SK-N-SH treated with all-trans-retinoic acid at 6 μM for 48 hours (cell line): ENCODE measurements around the gene DMAC2.

Experiments
- ATAC-seq: fragments of 200-7000 bp; cut with Tn5 transposase; 3 replicates; pipeline ENCODE4 v1.9.1; 2020; ENCODE audit warnings: mild to moderate bottlenecking, moderate library complexity
- CREB5 ChIP-seq: fragments of 250-450 bp; sonication (Bioruptor Pico); IDR thresholded peaks from 2 replicates; pipeline ENCODE4 v1.5.1; 2020; ENCODE audit warnings: low read depth, mild to moderate bottlenecking, moderate library complexity
- CSDC2 ChIP-seq: fragments of 250-450 bp; sonication (Bioruptor Pico); IDR thresholded peaks from 2 replicates; pipeline ENCODE4 v1.5.0; 2020; ENCODE audit warnings: mild to moderate bottlenecking, moderate library complexity
- CSRNP3 ChIP-seq: fragments of 250-450 bp; sonication (Bioruptor Pico); IDR thresholded peaks from 2 replicates; pipeline ENCODE4 v1.5.1; 2021; ENCODE audit warnings: mild to moderate bottlenecking, moderate library complexity
- GLIS3 ChIP-seq: fragments of 250-450 bp; sonication (Bioruptor Pico); IDR thresholded peaks from 2 replicates; pipeline ENCODE4 v1.5.0; 2020; ENCODE audit warnings: mild to moderate bottlenecking, moderate library complexity
- ISL1 ChIP-seq: fragments of 250-450 bp; sonication (Bioruptor Pico); IDR thresholded peaks from 2 replicates; pipeline ENCODE4 v2.1.2; 2022; ENCODE audit warnings: mild to moderate bottlenecking, moderate library complexity
- OSR1 ChIP-seq: fragments of 250-450 bp; sonication (Bioruptor Pico); IDR thresholded peaks from 2 replicates; pipeline ENCODE4 v1.8.0; 2022; ENCODE audit warnings: moderate library complexity, mild to moderate bottlenecking, inconsistent platforms
- PATZ1 ChIP-seq: fragments of 250-450 bp; sonication (Bioruptor Pico); IDR thresholded peaks from 2 replicates; pipeline ENCODE4 v1.8.0; 2020; ENCODE audit warnings: mild to moderate bottlenecking, moderate library complexity, borderline replicate concordance
- POU6F1 ChIP-seq: fragments of 250-450 bp; sonication (Bioruptor Pico); IDR thresholded peaks from 2 replicates; pipeline ENCODE4 v1.8.0; 2021; ENCODE audit warnings: low read depth, mild to moderate bottlenecking, moderate library complexity, borderline replicate concordance
- PPARA ChIP-seq: fragments of 250-450 bp; sonication (Bioruptor Pico); IDR thresholded peaks from 2 replicates; pipeline ENCODE4 v1.5.0; 2020; ENCODE audit warnings: mild to moderate bottlenecking, borderline replicate concordance
- RARB ChIP-seq: fragments of 250-450 bp; sonication (Bioruptor Pico); IDR thresholded peaks from 2 replicates; pipeline ENCODE4 v1.8.0; 2021; ENCODE audit warnings: mild to moderate bottlenecking, moderate library complexity
- SNAI2 ChIP-seq: fragments of 250-450 bp; sonication (Bioruptor Pico); IDR thresholded peaks from 2 replicates; pipeline ENCODE4 v1.5.0; 2020; ENCODE audit warnings: mild to moderate bottlenecking, moderate library complexity
- TCF4 ChIP-seq: fragments of 250-450 bp; sonication (Bioruptor Pico); IDR thresholded peaks from 2 replicates; pipeline ENCODE4 v1.8.0; 2021; ENCODE audit warnings: mild to moderate bottlenecking, moderate library complexity, borderline replicate concordance
- TOX ChIP-seq: fragments of 250-450 bp; sonication (Bioruptor Pico); IDR thresholded peaks from 2 replicates; pipeline ENCODE4 v1.8.0; 2021; ENCODE audit warnings: mild to moderate bottlenecking, moderate library complexity, borderline replicate concordance
- TSHZ2 ChIP-seq: fragments of 250-450 bp; sonication (Bioruptor Pico); IDR thresholded peaks from 2 replicates; pipeline ENCODE4 v1.5.0; 2020; ENCODE audit warnings: mild to moderate bottlenecking, moderate library complexity
- ZC3H10 ChIP-seq: fragments of 250-450 bp; sonication (Bioruptor Pico); IDR thresholded peaks from 2 replicates; pipeline ENCODE4 v1.5.1; 2021; ENCODE audit warnings: mild to moderate bottlenecking, moderate library complexity
- ZFP30 ChIP-seq: fragments of 450-650 bp; formaldehyde crosslinking; IDR thresholded peaks from 2 replicates; pipeline ENCODE4 v1.5.0; 2022; ENCODE audit warnings: mild to moderate bottlenecking, moderate library complexity
- ZNF565 ChIP-seq: fragments of 450-650 bp; formaldehyde crosslinking; conservative IDR thresholded peaks from 2 replicates; pipeline ENCODE4 v1.5.0; 2020; ENCODE audit warnings: low read depth, mild to moderate bottlenecking, moderate library complexity
- ZNF70 ChIP-seq: fragments of 450-650 bp; formaldehyde crosslinking; IDR thresholded peaks from 2 replicates; pipeline ENCODE4 v1.5.0; 2020; ENCODE audit warnings: mild to moderate bottlenecking, moderate library complexity
- ZNF8 ChIP-seq: fragments of 450-650 bp; formaldehyde crosslinking; IDR thresholded peaks from 2 replicates; pipeline ENCODE4 v1.5.0; 2020; ENCODE audit warnings: mild to moderate bottlenecking, moderate library complexity

Gene DMAC2

GRCh38 chr19:41399525-41399924, 40.2 kb downstream of the DMAC2 start (continued):
- TF ChIP-seq PATZ1 (CRISPR knock-in tag): no peak

GRCh38 chr19:41399091-41399490, 40.6 kb downstream of the DMAC2 start:
- TF ChIP-seq CSDC2 (CRISPR knock-in tag) (no peak), TSHZ2 (CRISPR knock-in tag) (no peak), ZNF565 (CRISPR knock-in tag) (no peak), POU6F1 (no peak), ZFP30 (CRISPR knock-in tag) (no peak), PPARA (CRISPR knock-in tag) (no peak), PATZ1 (CRISPR knock-in tag) (no peak), TCF4 (CRISPR knock-in tag) (no peak)
- ATAC-seq: no peak

- no peak for ATAC-seq
- TF ChIP-seq TCF4 (CRISPR knock-in tag): no peak
- no peak for TF ChIP-seq SNAI2 (CRISPR knock-in tag)
- TF ChIP-seq POU6F1: no peak
- TF ChIP-seq CREB5 (CRISPR knock-in tag): no peak
- no peak for TF ChIP-seq ZNF8 (CRISPR knock-in tag)
- TF ChIP-seq ZC3H10 (CRISPR knock-in tag): no peak
- no peak for TF ChIP-seq ZFP30 (CRISPR knock-in tag)
- TF ChIP-seq CSRNP3 (CRISPR knock-in tag): no peak
- no peak for TF ChIP-seq RARB
- no peak for TF ChIP-seq GLIS3 (CRISPR knock-in tag)
- no peak for TF ChIP-seq PPARA (CRISPR knock-in tag)
- no peak for TF ChIP-seq ISL1 (CRISPR knock-in tag)
- TF ChIP-seq ZNF565 (CRISPR knock-in tag): no peak
- no peak for TF ChIP-seq OSR1 (CRISPR knock-in tag)
- TF ChIP-seq TOX (CRISPR knock-in tag): no peak
- TF ChIP-seq TSHZ2 (CRISPR knock-in tag): no peak
- no peak for TF ChIP-seq ZNF70
- TF ChIP-seq PATZ1 (CRISPR knock-in tag): no peak
These were observed 41.1 kb downstream of the DMAC2 start for GRCh38 chr19:41398598-41398997.
